Esophagus muscularis mucosa (tissue), 3 donors: ENCODE data around the gene RPL6.

ENCODE experiments used
- POLR2A ChIP-seq: fragments of 450-650 bp; IDR thresholded peaks from one replicate; pipeline ENCODE4 v1.6.1; 2017; ENCODE audit warnings: antibody characterized with exemption, moderate library complexity, mild to moderate bottlenecking, low read depth
- TF ChIP-seq, protein P1 (sequence below), 3 experiments: fragments of 200-600 bp in 2 of 3; fragments of 450-650 bp in 1 of 3; sonication (generic) in 2 of 3; IDR thresholded peaks; one replicate each; pipeline ENCODE4 v1.5.1; 2017 to 2019; ENCODE audit warnings: antibody characterized with exemption in 3 of 3, mild to moderate bottlenecking in 2 of 3, moderate library complexity in 1 of 3

GRCh38 chr12:112401903-112402498, 7.4 kb downstream of the RPL6 start:
- TF ChIP-seq, protein P1, sequence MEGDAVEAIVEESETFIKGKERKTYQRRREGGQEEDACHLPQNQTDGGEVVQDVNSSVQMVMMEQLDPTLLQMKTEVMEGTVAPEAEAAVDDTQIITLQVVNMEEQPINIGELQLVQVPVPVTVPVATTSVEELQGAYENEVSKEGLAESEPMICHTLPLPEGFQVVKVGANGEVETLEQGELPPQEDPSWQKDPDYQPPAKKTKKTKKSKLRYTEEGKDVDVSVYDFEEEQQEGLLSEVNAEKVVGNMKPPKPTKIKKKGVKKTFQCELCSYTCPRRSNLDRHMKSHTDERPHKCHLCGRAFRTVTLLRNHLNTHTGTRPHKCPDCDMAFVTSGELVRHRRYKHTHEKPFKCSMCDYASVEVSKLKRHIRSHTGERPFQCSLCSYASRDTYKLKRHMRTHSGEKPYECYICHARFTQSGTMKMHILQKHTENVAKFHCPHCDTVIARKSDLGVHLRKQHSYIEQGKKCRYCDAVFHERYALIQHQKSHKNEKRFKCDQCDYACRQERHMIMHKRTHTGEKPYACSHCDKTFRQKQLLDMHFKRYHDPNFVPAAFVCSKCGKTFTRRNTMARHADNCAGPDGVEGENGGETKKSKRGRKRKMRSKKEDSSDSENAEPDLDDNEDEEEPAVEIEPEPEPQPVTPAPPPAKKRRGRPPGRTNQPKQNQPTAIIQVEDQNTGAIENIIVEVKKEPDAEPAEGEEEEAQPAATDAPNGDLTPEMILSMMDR (IDR thresholded peaks at IDR 0.05) = no peak
- TF ChIP-seq POLR2A = no peak
